SK-N-SH (cell line): ENCODE data around the gene RBX1. TPM values are rescaled to one million over a fixed set of nuclear protein-coding genes. Genes with fewer than 3 reads are reported as not detected.

Experiments used
- CTCF ChIA-PET: fragments of 300-600, 350-600 bp; formaldehyde crosslinking; extraction: SDS; loops from one replicate; lab custom pipeline; 2021; lab: Yijun Ruan, JAX
- POLR2A ChIA-PET: fragments of 350-600 bp; sonication (Branson Sonifier 250); formaldehyde crosslinking; extraction: SDS; loops from one replicate; lab custom pipeline; 2020; ENCODE audit warnings: antibody characterized with exemption, inconsistent platforms; lab: Yijun Ruan, JAX
- DNase-seq: peaks from one replicate; pipeline ENCODE4 v3.0.0; 2012
- H2AFZ ChIP-seq: fragments of 200-600 bp; sonication (generic); 2 replicates; pipeline ENCODE4 v1.8.1; 2016; ENCODE audit warnings: antibody characterized with exemption, mild to moderate bottlenecking, low read depth
- H3F3A ChIP-seq: fragments of 200-600 bp; sonication (generic); replicated peaks from 2 replicates; pipeline ENCODE3; 2016; ENCODE audit warnings: antibody characterized with exemption, mild to moderate bottlenecking; ENCODE audit not compliant: insufficient read depth
- H3K27ac ChIP-seq, 2 experiments: fragments of 200-500 bp in 1 of 2; fragments of 200-600 bp in 1 of 2; sonication (Bioruptor generic) in 1 of 2; sonication (generic), shearing (Covaris generic) in 1 of 2; 2 replicates each; pipeline versions ENCODE4 v1.5.1 to v1.6.1; 2014 to 2016; ENCODE audit warnings: low read depth in 2 of 2, inconsistent platforms in 1 of 2, low read length in 1 of 2, mild to moderate bottlenecking in 1 of 2, mixed read lengths in 1 of 2
- H3K27me3 ChIP-seq: fragments of 200-600 bp; sonication (generic), shearing (Covaris generic); 2 replicates; pipeline ENCODE4 v1.6.1; 2016; ENCODE audit warnings: mixed run types; ENCODE audit not compliant: insufficient read depth
- H3K36me3 ChIP-seq, 2 experiments: fragments of 200-500 bp in 1 of 2; fragments of 200-600 bp in 1 of 2; sonication (Bioruptor generic) in 1 of 2; sonication (generic) in 1 of 2; replicated peaks in 1 of 2; 2 replicates each; pipeline versions ENCODE3 to v1.5.1; 2014 to 2016; ENCODE audit warnings: low read length in 1 of 2, mild to moderate bottlenecking in 1 of 2; ENCODE audit not compliant: insufficient read depth in 2 of 2, control insufficient read depth in 1 of 2
- H3K4me1 ChIP-seq, 2 experiments: fragments of 200-500 bp in 1 of 2; fragments of 200-600 bp in 1 of 2; sonication (Bioruptor generic) in 1 of 2; sonication (generic), shearing (Covaris generic) in 1 of 2; 2 replicates each; pipeline versions ENCODE4 v1.5.1 to v1.6.1; 2014 to 2016; ENCODE audit warnings: low read depth in 1 of 2, low read length in 1 of 2, mixed run types in 1 of 2; ENCODE audit not compliant: insufficient read depth in 2 of 2, control insufficient read depth in 1 of 2
- H3K4me2 ChIP-seq: fragments of 200-600 bp; sonication (generic), shearing (Covaris generic); 2 replicates; pipeline ENCODE4 v1.6.1; 2017; ENCODE audit warnings: mixed run types
- H3K4me3 ChIP-seq, 2 experiments: fragments of 200-500 bp in 1 of 2; fragments of 200-600 bp in 1 of 2; sonication (Bioruptor generic) in 1 of 2; sonication (generic), shearing (Covaris generic) in 1 of 2; 2 replicates each; pipeline versions ENCODE4 v1.5.1 to v1.8.1; 2014 to 2016; ENCODE audit warnings: low read depth in 2 of 2, inconsistent platforms in 1 of 2, low read length in 1 of 2, mild to moderate bottlenecking in 1 of 2, mixed read lengths in 1 of 2, moderate library complexity in 1 of 2
- H3K79me2 ChIP-seq: fragments of 200-600 bp; sonication (generic); 2 replicates; pipeline ENCODE4 v1.8.1; 2017; ENCODE audit warnings: mild to moderate bottlenecking; ENCODE audit not compliant: insufficient read depth
- H3K9ac ChIP-seq: fragments of 200-600 bp; sonication (generic); 2 replicates; pipeline ENCODE4 v1.6.1; 2017; ENCODE audit warnings: mixed run types
- H3K9me2 ChIP-seq: fragments of 200-600 bp; sonication (generic); 2 replicates; pipeline ENCODE4 v1.6.1; 2017; ENCODE audit warnings: mixed run types
- H3K9me3 ChIP-seq: fragments of 200-600 bp; sonication (generic); 2 replicates; pipeline ENCODE4 v1.6.1; 2017; ENCODE audit warnings: mixed run types, mild to moderate bottlenecking, moderate library complexity
- H4K20me1 ChIP-seq: fragments of 200-600 bp; sonication (generic); 2 replicates; pipeline ENCODE4 v1.6.1; 2017; ENCODE audit warnings: mild to moderate bottlenecking, mixed run types; ENCODE audit not compliant: insufficient read depth
- FOXM1 ChIP-seq: IDR thresholded peaks from 2 replicates; pipeline ENCODE4 v1.4.0; 2012; ENCODE audit warnings: low read depth, mild to moderate bottlenecking
- JUND ChIP-seq: IDR thresholded peaks from 2 replicates; pipeline ENCODE4 v1.4.0; 2012
- MXI1 ChIP-seq: IDR thresholded peaks from 2 replicates; pipeline ENCODE4 v1.6.1; 2012; ENCODE audit warnings: mild to moderate bottlenecking, low read depth, low read length, improper control_type of control experiment
- NRF1 ChIP-seq: IDR thresholded peaks from 2 replicates; pipeline ENCODE4 v1.6.1; 2012; ENCODE audit warnings: low read depth, mild to moderate bottlenecking, low read length
- RFX5 ChIP-seq: IDR thresholded peaks from 2 replicates; pipeline ENCODE4 v1.6.1; 2012; ENCODE audit warnings: mild to moderate bottlenecking, improper control_type of control experiment, low read length
- SIN3A ChIP-seq: IDR thresholded peaks from 2 replicates; pipeline ENCODE4 v1.6.1; 2012; ENCODE audit warnings: low read depth, mild to moderate bottlenecking, low read length, moderate library complexity, borderline replicate concordance
- TCF12 ChIP-seq: IDR thresholded peaks from 2 replicates; pipeline ENCODE4 v1.4.0; 2012
- WGBS: methylation state at CpG from one replicate; pipeline ENCODE4 v1.1.6; 2017; ENCODE audit warnings: low lambda C conversion rate; 5-methylcytosine and 5-hydroxymethylcytosine counted together
- polyA plus RNA-seq, 3 experiments: library from polyadenylated mRNA; depleted of rRNA; stranded (reverse); fragments of >200 nt; gene quantifications; 2 replicates each; pipeline ENCODE4 v1.2.3, GENCODE V29; 2012
- TF ChIP-seq, protein P1 (sequence below): IDR thresholded peaks from 2 replicates; pipeline ENCODE4; 2012
- TF ChIP-seq, protein P2 (sequence below): IDR thresholded peaks from 2 replicates; pipeline ENCODE4 v1.4.0; 2012; ENCODE audit warnings: low read depth
- TF ChIP-seq, protein P3 (sequence below): fragments of 150-350 bp; IDR thresholded peaks from 2 replicates; pipeline ENCODE4 v1.6.1; 2017; ENCODE audit warnings: antibody characterized with exemption, low read length, low read depth, borderline replicate concordance

The RBX1 gene
- polyA plus RNA-seq, 1 of the 3 experiments (the other 2 are of a cell fraction) = 51.2 TPM

DNA sequence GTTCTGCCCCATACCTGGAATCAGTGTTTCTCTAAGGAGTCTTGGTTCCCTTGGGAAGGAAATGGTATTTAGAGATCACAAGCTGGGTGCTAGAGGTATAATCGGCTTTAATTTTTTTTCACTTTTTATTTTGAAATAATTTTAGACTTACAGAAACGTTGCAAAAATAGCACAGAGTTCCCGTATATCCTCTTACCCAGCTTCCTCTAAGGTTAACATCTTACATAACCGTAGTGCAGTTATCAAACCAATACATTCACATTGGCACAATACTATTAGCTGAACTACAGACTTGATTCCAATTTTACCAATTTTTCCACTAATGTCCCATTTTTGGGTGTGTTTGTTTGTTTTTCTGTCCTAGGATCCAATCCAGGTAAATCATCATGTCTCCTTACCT, 63.8 kb downstream of the RBX1 start:
- no peak for TF ChIP-seq FOXM1
- TF ChIP-seq MXI1 = no peak
- TF ChIP-seq, protein P1, sequence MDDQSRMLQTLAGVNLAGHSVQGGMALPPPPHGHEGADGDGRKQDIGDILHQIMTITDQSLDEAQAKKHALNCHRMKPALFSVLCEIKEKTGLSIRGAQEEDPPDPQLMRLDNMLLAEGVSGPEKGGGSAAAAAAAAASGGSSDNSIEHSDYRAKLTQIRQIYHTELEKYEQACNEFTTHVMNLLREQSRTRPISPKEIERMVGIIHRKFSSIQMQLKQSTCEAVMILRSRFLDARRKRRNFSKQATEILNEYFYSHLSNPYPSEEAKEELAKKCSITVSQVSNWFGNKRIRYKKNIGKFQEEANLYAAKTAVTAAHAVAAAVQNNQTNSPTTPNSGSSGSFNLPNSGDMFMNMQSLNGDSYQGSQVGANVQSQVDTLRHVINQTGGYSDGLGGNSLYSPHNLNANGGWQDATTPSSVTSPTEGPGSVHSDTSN = no peak
- no peak for TF ChIP-seq JUND
- TF ChIP-seq TCF12 = no peak

DNA sequence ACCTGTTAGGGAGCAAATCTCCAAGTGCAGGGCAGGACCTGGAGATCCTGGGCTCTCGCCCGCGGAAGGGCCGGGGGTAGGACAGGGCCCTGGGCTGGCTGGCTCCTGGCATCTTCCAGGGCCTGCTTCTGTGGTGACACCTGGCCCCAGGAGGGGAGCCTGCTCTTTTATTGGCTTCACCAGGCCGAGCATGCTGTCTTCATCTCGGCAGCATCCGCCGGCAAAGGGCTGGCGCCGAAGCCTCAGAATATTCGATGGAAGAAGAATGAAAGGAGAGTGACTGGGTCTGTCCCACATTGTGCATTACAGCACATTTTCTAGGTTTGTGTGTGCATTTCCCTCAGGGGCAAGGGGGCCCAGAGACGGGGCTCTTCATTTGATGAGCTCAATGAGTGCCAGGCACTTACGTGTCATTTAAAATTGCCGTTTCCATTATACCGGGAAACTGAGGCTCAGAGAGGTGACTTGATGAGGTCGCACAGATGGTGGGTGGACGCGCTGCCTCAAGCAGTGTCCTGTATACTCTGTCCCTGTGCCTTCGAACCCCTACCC, 70.0 kb downstream of the RBX1 start:
- ChIA-PET POLR2A (interaction anchor here (0.6 kb wide), 1 partner anchor 47 kb away, joined by 3 read pairs; no protein-coding TSS in a partner anchor), CTCF (no interaction called here)
- peak overlapping the region in 1 of 2 experiments; percentile 62; a peak in 2 of 4 replicates for H3K27ac ChIP-seq
- peak overlapping the region; percentile 52 to 53 for H3K4me3 ChIP-seq
- H3K9me3 ChIP-seq = no peaks in the 10 kb centered on the region
- no peaks in the 10 kb centered on the region for H3K27me3 ChIP-seq
- 33% methylated on average over 3 of the region's 19 CpGs for WGBS
- no peaks in the 10 kb centered on the region for H3K79me2 ChIP-seq
- H3K4me1 ChIP-seq = no peaks in the 10 kb centered on the region; a peak in 2 of 4 replicates
- peak overlapping the region; percentile 71 for H3K4me2 ChIP-seq
- no peaks in the 10 kb centered on the region for H3K9me2 ChIP-seq
- H2AFZ ChIP-seq = peak overlapping the region; percentile 41; the same call in 1 of the 2 replicates
- TF ChIP-seq, protein P2, sequence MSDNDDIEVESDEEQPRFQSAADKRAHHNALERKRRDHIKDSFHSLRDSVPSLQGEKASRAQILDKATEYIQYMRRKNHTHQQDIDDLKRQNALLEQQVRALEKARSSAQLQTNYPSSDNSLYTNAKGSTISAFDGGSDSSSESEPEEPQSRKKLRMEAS = 0 out of 2 replicates have a peak, but pooled peaks have one; percentile 3
- no peak for TF ChIP-seq JUND
- TF ChIP-seq, protein P3, sequence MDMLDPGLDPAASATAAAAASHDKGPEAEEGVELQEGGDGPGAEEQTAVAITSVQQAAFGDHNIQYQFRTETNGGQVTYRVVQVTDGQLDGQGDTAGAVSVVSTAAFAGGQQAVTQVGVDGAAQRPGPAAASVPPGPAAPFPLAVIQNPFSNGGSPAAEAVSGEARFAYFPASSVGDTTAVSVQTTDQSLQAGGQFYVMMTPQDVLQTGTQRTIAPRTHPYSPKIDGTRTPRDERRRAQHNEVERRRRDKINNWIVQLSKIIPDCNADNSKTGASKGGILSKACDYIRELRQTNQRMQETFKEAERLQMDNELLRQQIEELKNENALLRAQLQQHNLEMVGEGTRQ = no peak
- no peak for TF ChIP-seq SIN3A
- TF ChIP-seq RFX5 = no peak
- TF ChIP-seq NRF1 = no peak
- TF ChIP-seq, all 33 proteins: peak for 1
- Histone ChIP-seq H3K9ac (peak overlapping the region; percentile 76), H3K36me3 (no peaks in the 10 kb centered on the region), H3F3A (no peaks in the 10 kb centered on the region), H4K20me1 (no peaks in the 10 kb centered on the region)
- no peak for DNase-seq

More for the DNA sequence above, 63.8 kb downstream of the RBX1 start:
- no peaks in the 10 kb centered on the region for H3K9me2 ChIP-seq
- no peaks in the 10 kb centered on the region for H3K9me3 ChIP-seq
- ChIA-PET CTCF (no interaction called here), POLR2A (no interaction called here)
- no peaks in the 10 kb centered on the region for H3K27me3 ChIP-seq
- no peak overlapping the region for H3K27ac ChIP-seq
- 66% methylated on average over 4 of the region's 4 CpGs for WGBS
- H3K4me2 ChIP-seq = no peak overlapping the region
- no peaks in the 10 kb centered on the region for H3F3A ChIP-seq
- no peak for DNase-seq
- no peaks in the 10 kb centered on the region for H4K20me1 ChIP-seq
- H3K9ac ChIP-seq = no peak overlapping the region
- H3K4me1 ChIP-seq = no peaks in the 10 kb centered on the region
- no peaks in the 10 kb centered on the region for H3K79me2 ChIP-seq
- no peak overlapping the region for H3K4me3 ChIP-seq
- H2AFZ ChIP-seq = no peak overlapping the region
- no peaks in the 10 kb centered on the region for H3K36me3 ChIP-seq
